ENCODE measurements around the gene RUNX1. TPM values are rescaled to one million over a fixed set of nuclear protein-coding genes. Genes with fewer than 3 reads are reported as not detected.

The RUNX1 gene
- polyA plus RNA-seq, 3 donors: 6.2 to 49.7 (median 8.7) TPM

GRCh38 chr21:34934350-34934749 lies 114.8 kb downstream of the RUNX1 start:
- no peak overlapping the region for H3K9ac ChIP-seq (ENCODE audit: insufficient read depth, low read length, poor library complexity, severe bottlenecking)

GRCh38 chr21:34933609-34934335 lies 115.3 kb downstream of the RUNX1 start:
- H3K79me2 ChIP-seq (ENCODE audit: insufficient read depth, low read length): peaks cover 95% of the 10 kb centered on the region
- H3K4me3 ChIP-seq (replicated peaks in 1 of 3; ENCODE audit: low read depth in 2 of 3, low read length in 3 of 3): peak overlapping the region; percentile 29 to 68 (median 64)
- Mint-ChIP-seq H3K4me1 (peaks cover 67% of the 10 kb centered on the region), H3K36me3 (no peaks in the 10 kb centered on the region), H3K9me3 (no peaks in the 10 kb centered on the region), H3K4me3 (peak overlapping the region; percentile 79 to 87), H3K27me3 (ENCODE audit: low read depth in 3 of 3) (no peaks in the 10 kb centered on the region), H3K27ac (peak overlapping the region; percentile 88 to 97 (median 96))
- 0% methylated on average over 1 of the region's 3 CpGs for WGBS (ENCODE audit: insufficient coverage)
- no peaks in the 10 kb centered on the region for H3K27me3 ChIP-seq (ENCODE audit: control insufficient read depth in 2 of 2, insufficient read depth in 2 of 2, low read length in 2 of 2)
- no peaks in the 10 kb centered on the region for H3K9me3 ChIP-seq (replicated peaks in 1 of 2; ENCODE audit: control insufficient read depth in 1 of 2, insufficient read depth in 1 of 2, low read length in 2 of 2)
- H3K9ac ChIP-seq (ENCODE audit: insufficient read depth, low read length, poor library complexity, severe bottlenecking): peak overlapping the region; percentile 59
- H2AFZ ChIP-seq (ENCODE audit: insufficient read depth, low read depth, low read length, poor library complexity, severe bottlenecking): peak overlapping the region; percentile 60
- peak overlapping the region; percentile 71 for H3K4me2 ChIP-seq (replicated peaks; ENCODE audit: extremely low read depth, low read length, poor library complexity, severe bottlenecking)
- peak; percentile 66 to 77 (median 74) for DNase-seq
- no peaks in the 10 kb centered on the region for H4K20me1 ChIP-seq (ENCODE audit: insufficient read depth, low read length)
- intact Hi-C loops (cut with micrococcal nuclease): no loop called here
- peaks cover 37 to 55% of the 10 kb centered on the region in 2 donors for H3K4me1 ChIP-seq (ENCODE audit: control insufficient read depth in 1 of 2, insufficient read depth in 2 of 2, low read length in 2 of 2)
- H3K27ac ChIP-seq (ENCODE audit: low read depth in 1 of 2, low read length in 2 of 2): peak overlapping the region; percentile 54 to 93
- no peak for TF ChIP-seq CTCF (IDR thresholded peaks at IDR 0.05)
- no peaks in the 10 kb centered on the region for H3K36me3 ChIP-seq (replicated peaks in 1 of 2; ENCODE audit: control insufficient read depth in 1 of 2, insufficient read depth in 2 of 2, low read length in 2 of 2)

More at GRCh38 chr21:34934350-34934749, 114.8 kb downstream of the RUNX1 start:
- Histone ChIP-seq H3K27ac (ENCODE audit: low read depth in 1 of 2, low read length in 2 of 2) (peak overlapping the region; percentile 52 to 93), H3K4me3 (replicated peaks in 1 of 3; ENCODE audit: low read depth in 2 of 3, low read length in 3 of 3) (peak overlapping the region in 1 of 3 experiments; percentile 68), H3K4me1 (ENCODE audit: control insufficient read depth in 1 of 2, insufficient read depth in 2 of 2, low read length in 2 of 2) (peaks cover 39 to 61% of the 10 kb centered on the region in 2 donors), H2AFZ (ENCODE audit: insufficient read depth, low read depth, low read length, poor library complexity, severe bottlenecking) (no peak overlapping the region), H3K9me3 (replicated peaks in 1 of 2; ENCODE audit: control insufficient read depth in 1 of 2, insufficient read depth in 1 of 2, low read length in 2 of 2) (no peaks in the 10 kb centered on the region), H3K36me3 (replicated peaks in 1 of 2; ENCODE audit: control insufficient read depth in 1 of 2, insufficient read depth in 2 of 2, low read length in 2 of 2) (no peaks in the 10 kb centered on the region), H3K79me2 (ENCODE audit: insufficient read depth, low read length) (peaks cover 95% of the 10 kb centered on the region), H3K4me2 (replicated peaks; ENCODE audit: extremely low read depth, low read length, poor library complexity, severe bottlenecking) (peak overlapping the region; percentile 71), H4K20me1 (ENCODE audit: insufficient read depth, low read length) (peaks cover 1% of the 10 kb centered on the region), H3K27me3 (ENCODE audit: control insufficient read depth in 2 of 2, insufficient read depth in 2 of 2, low read length in 2 of 2) (no peaks in the 10 kb centered on the region)
- peak overlapping the region; percentile 88 to 97 (median 96) for H3K27ac Mint-ChIP-seq
- peaks cover 69% of the 10 kb centered on the region for H3K4me1 Mint-ChIP-seq
- WGBS (ENCODE audit: insufficient coverage): 100% methylated on average over 2 of the region's 2 CpGs
- no peak for TF ChIP-seq CTCF (IDR thresholded peaks at IDR 0.05)
- no peaks in the 10 kb centered on the region for H3K9me3 Mint-ChIP-seq
- intact Hi-C loops (cut with micrococcal nuclease): no loop called here
- peak overlapping the region; percentile 79 to 87 for H3K4me3 Mint-ChIP-seq
- H3K36me3 Mint-ChIP-seq: no peaks in the 10 kb centered on the region
- H3K27me3 Mint-ChIP-seq (ENCODE audit: low read depth in 3 of 3): peaks cover 0 to under 1% (median 0%) of the 10 kb centered on the region in 3 donors
- DNase-seq: no peak
